Fibroblast of upper back skin (primary cell): ENCODE measurements around the gene ARL4C.
"Not testable (repeated sequence)": the region's sequence is repeated elsewhere in the genome, so short reads cannot be mapped to it uniquely, and the experiment has no call there.

ENCODE experiments used
- DNase-seq: peaks from one replicate; pipeline ENCODE4 v3.0.0-alpha.2; 2013

The ARL4C gene

GRCh38 chr2:234472155-234472554, 24.7 kb downstream of the ARL4C start:
- DNase-seq, result no peak

GRCh38 chr2:234469972-234470371, 26.9 kb downstream of the ARL4C start:
- DNase-seq, result no peak

DNA sequence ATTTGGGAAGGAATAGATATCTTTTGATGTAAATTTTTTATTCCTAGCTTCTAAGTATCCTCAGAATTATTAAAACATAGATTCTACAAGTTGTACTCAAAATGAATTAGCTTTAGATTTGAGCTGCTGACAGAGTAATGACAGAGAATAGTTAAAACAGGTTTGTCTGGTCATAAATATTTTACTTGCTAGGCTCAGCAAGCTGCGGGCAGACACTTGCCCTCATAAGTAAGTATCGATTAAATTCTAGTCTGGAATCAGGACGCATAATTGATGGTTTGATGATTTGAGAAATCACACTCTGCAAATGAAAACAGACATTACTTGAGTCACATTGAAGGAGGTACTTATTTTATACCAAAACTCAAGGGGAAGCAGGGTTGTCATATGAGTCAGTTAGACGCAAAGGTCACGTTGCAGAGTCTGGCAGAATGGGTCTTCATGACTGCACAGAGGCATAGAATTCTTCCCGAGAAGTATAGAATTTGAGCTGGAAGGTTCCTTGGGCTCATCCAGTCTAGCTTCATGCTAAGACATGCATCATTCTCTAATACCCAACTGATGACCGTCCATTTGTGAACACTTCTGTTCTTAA, 27.5 kb downstream of the ARL4C start:
- DNase-seq, result no peak

- no peak for DNase-seq
Observed at GRCh38 chr2:234468503-234468902, 28.4 kb downstream of the ARL4C start.

GRCh38 chr2:234467289-234467688, 29.6 kb downstream of the ARL4C start:
- peak; percentile 50 for DNase-seq

- no peak for DNase-seq
Observed at GRCh38 chr2:234464291-234464645, 32.6 kb downstream of the ARL4C start.

DNA sequence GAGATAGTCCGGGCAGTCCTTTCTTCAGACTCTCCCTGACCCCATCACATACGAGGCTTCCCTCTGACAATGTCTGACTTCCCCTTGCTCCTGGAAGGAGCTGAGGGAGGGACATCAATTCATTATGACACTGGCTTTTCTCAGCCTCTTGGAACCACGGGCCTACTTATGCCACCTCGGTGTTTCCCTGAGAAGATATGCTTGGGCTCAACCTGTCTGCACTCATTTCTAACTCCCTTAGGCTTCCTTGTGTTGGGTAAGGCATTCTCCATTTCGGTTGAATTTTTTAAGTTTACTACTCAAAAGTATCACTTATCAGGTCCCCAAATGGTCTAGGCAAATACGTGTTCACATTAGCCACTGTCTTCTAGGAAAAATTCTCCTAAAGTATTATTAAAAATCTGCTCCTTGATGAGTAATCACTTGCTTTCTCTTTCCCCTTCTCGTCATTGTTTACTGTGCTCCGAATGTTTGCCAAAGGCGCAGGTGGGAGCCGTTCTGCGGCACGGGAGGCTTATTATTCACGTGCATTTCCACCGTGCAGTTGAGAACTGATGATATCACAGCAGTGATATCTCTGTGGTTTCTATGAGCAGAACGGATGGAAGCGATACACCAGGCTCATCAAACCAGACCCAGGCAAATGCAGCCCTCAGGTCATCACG, 33.1 kb downstream of the ARL4C start:
- no peak for DNase-seq

DNA sequence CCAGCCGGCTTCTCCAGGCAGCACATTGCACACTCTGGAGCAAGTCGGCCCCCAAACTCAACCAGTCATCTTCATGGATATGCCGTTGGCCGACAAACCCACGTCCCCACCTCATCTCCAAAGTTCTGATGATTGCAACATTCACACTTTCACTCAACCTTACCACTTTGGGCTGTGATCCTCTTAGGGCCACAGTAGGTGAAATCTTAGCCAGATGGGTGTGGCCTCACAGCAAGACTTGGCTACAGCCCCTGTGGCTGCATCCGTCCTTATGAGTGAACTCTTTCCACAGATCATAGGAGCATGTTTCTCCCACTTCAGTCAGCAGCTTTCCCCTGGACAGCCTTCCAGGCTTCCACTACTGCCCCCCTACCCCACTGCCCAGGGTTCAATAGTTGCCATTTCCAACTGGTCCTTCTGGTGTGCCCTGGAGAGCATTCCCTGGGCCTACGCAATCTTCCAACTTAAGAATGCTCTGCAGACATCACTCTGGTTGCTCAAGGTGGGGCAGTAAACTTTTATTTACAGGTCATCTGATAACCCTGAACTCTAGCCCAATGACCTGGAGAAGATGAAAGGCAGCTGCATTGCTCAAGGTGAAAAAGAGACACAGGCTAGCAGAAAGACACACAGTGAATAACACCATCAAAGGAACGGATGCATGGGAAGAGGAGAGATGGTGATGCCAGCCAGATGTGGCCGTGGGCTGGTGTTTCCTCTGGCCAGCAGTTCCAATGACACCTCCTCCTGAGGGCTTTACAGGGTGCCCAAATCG, 34.5 kb downstream of the ARL4C start:
- no peak for DNase-seq

DNA sequence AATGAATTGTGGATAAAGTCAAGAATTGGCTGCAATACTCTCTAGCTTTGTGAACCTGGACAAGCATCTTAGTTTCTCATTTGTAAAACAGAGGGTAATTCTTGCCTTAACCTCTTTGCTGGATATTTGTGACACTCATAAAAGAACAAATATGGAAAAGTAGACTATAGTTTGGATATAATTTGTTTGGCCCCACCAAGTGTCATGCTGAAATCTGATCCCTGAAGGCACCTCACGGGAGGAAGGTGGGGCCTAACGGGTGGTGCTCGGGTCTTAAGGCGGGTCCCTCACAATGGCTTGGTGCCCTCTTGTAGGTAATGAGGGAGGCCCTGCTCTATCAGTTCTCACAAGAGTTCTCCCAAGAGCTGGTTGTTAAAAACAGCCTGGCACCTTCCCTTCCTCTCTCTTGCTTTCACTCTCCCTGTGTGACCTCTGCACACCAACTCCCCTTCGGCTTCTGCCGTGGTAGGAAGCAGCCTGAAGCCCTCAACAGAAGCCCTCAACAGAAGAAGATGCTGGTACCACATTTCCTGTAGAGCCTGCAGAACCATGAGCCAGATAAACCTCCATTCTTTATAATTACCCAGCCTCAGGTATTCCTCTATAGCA, 37.4 kb downstream of the ARL4C start:
- DNase-seq, result no peak

- DNase-seq, result no peak
Observed at GRCh38 chr2:234458466-234458865, 38.4 kb downstream of the ARL4C start.

DNA sequence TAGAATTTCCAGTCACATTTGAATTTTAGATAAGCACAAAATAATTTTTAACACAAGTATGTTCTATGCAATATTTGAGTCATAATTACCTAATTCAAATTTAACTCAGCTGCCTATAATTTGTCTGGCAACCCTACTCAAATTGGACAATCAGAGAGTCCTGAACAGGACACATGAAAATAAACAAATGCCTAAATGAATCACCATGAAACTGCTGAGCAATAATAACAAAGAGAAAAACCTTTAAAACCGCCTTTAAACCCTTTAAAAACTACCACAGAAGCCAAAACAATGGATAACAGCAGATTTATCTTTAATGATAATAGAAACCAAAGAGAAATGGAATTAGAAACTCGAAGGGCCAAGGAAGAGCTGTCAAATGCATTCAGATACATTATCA, 39.5 kb downstream of the ARL4C start:
- no peak for DNase-seq

DNA sequence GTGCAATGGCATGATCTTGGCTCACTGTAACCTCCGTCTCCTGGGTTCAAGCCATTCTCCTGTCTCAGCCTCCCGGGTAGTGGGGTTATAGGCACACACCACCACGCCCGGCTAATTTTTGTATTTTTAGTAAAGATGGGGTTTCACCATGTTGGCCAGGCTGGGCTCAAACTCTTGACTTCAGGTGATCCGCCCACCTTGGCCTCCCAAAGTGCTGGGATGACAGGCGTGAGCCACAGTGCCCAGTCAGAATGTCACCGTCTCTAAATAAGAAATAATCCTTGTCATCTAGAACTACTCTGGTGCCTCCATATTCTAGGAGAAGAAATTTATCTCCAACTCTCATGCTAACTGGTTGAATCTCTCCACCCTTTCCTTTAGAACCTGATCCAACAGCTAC, 41.6 kb downstream of the ARL4C start:
- not testable (repeated sequence) for DNase-seq

GRCh38 chr2:234454433-234454832, 42.4 kb downstream of the ARL4C start:
- no peak for DNase-seq

- DNase-seq, result no peak
Observed at GRCh38 chr2:234453216-234453615, 43.7 kb downstream of the ARL4C start.

- DNase-seq, result peak; percentile 92
Observed at GRCh38 chr2:234451852-234452625, 44.8 kb downstream of the ARL4C start.

GRCh38 chr2:234451242-234451641, 45.6 kb downstream of the ARL4C start:
- DNase-seq, result no peak

DNA sequence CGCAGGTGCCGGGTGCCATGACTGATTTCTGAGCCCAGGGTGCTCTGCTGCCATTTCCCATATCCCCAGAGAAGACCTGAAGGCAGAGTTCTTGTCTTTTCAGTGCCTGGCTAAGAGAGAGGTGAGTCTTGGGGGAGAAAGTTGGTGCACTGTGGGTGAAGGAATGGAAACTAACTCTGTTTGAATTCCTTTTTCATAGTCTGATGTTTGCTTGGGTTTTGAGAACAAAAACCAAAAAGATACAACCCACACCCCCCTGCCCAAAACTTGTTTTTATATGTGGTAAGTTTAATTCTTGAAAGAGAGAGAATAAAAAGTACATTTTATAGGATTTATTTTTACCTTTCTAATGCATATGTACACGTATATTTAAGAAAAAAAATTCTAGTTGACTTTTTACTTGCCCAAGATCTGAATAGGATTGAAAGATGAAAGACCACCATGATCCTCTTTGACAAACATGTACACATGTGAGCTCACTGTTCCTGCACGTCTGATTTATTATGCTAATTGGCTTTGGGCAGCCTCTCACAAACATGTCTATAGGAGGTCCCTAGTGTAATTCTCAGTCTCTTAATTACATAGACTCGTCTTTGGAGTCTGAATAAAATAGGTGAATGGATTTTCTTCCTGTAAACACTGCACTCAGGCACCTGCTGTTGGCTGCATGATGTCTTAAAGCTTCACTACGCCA, 46.3 kb downstream of the ARL4C start:
- DNase-seq, result no peak

DNA sequence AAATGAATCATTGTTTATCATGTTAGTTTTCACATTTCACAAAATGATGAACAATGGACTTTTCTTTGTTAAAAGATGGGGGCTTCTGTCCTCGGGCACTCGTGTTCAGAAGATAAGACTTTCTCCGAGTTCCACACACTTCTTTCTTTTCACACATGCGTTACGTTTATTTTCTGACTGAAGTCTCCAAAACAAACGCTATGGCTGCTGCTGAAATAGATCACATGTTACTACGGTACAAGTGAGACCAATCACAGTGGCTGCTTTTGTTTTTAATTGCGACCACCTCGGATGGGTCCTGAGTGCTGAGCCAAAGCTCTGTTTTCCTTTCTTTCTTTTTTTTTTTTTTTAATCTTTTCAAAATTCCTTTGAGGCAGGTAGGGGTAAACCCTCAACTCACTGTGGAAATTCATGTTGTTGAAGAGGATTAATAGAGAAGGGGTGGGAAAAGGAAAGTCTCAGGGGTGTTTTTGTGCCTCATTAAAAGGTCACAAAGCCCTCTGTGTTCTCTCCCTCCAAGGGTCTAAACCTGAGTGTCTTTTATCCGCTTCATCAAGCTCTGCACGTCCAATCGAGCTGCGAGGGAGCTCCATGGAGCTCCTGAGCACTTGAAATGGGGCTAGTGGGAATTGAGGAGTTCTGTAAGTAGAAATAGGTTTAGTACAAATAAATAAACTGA, 48.2 kb downstream of the ARL4C start:
- DNase-seq, result no peak

GRCh38 chr2:234447963-234448362, 48.9 kb downstream of the ARL4C start:
- no peak for DNase-seq

DNA sequence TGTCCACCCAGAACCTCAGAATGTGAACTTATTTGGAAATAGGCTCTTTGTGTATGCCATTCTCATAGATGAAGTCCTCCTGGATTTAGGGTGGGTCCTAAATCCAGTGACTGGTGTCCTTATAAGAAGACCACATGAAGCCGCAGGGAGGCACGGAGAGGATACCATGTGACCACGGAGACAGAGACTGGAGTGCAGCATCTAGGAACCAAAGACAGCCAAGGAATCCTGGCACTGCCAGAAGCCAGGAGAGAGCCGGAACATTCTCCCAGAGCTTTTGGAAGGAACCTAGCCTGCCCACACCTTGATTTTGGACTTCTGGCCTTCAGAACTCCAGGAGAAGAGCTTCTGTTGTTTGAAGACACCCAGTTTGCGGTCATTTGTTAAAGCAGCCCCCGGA, 49.7 kb downstream of the ARL4C start:
- DNase-seq, result no peak

DNA sequence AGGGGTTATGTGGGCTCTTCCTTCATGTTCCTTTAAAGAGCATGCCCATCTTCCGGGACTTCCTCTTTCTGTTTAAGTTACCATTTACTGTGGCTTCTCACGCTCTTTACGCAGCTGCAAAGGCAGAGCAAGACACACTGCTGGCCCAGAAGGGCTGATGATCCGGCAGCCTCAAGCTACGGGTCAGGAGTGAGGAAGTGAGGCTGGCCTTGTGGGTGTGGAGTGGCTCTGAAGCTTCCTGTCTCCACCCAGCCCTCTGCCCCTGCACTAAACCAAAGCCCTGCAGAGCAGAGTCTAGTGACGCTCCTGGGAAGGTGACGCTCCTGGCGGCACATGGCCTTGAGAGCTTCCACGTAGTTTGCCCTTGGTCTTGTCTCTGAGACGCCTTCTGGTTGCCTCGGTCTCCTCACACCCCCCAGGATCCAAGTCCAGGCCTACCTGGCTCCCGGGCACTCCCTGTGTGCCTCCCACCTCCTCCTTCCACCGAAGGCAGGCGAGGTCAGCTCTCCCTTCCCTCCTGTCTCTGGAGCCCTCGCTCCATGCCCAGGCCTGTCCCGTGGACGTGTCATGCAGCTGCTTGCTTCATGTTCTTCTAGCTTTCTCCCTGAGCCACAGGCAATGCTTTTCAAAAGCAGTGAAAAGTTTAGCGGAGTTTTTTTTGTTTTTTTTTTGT, 50.3 kb downstream of the ARL4C start:
- DNase-seq, result no peak
